GM18951 (cell line): Measurements from ENCODE around the gene DNAI2.
"Not testable (repeated sequence)": the region's sequence is repeated elsewhere in the genome, so short reads cannot be mapped to it uniquely, and the experiment has no call there.

Source experiments
- POLR2A ChIP-seq: IDR thresholded peaks from 4 replicates; pipeline ENCODE4 v1.6.1; 2011; ENCODE audit warnings: mild to moderate bottlenecking; ENCODE audit not compliant: insufficient read length, insufficient read depth; ENCODE audit errors: extremely low read depth
- in situ Hi-C: fragments of 300-500 bp; cut with MboI; formaldehyde crosslinking; loops from one replicate; pipeline ENCODE4 v1.12.0; 2022; ENCODE audit warnings: low sequenced_read_pairs, mixed read lengths, inconsistent platforms; ENCODE audit not compliant: unreplicated experiment

The DNAI2 gene

DNA sequence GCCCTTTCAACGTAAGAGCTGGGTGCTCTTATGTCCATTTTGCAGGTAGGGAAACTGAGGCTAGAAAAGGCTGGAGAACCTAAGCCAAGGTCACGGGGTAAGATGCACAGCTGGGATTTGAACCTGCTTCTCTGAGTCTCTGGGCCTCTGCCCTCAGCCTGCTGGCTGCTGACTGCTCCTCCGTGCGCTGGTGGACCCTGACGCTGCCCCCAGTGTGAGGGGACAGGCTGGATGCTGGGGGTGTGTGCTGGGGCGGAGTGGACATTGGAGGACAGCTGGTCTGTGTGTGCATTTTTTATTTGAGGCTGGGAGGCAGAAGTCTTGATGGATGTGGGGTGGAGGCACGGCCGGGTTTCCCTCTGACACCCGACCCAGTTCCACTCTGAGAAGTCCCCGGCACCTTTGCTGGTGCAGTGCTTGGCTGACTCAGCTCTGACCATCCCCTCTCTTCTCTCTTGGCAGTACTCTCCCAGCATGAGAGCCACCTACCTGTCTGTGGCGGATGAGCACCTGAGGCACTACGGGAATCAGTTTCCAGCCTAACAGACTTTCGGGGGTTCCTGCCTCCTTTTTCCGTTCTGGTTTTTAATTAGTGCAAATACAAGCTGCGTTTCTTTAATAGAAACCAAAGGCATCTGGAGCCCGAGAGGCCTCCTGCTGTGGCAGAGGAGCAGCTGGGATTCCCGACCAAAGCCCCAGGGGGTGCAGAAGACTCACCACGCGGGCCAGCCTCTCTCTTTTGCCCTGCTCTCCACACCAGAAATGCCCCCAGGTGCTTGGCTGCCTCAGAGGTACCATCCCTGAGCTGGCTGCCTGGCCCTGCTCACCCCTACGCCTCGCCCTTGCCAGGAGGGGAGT is 14.1 kb upstream of the DNAI2 start:
- in situ Hi-C loops, result no loop called here
- no peak for TF ChIP-seq POLR2A

DNA sequence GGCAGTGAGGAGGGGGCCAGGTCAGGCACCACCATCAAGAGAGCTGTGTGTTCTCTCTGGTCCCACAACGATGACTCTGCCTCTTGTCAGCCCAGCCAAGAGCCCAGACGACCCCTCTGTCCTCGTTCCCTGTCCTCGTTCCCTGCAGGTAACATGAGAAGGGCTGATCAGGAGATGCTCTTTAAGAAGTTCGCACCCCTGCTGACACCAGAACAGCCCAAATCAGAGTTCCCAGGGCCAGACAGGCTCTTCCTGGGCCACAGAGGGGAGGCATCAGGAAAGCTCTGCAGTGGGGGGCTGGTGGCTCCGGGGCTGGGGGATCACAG is 13.5 kb upstream of the DNAI2 start:
- no peak for TF ChIP-seq POLR2A
- in situ Hi-C loops, result no loop called here

DNA sequence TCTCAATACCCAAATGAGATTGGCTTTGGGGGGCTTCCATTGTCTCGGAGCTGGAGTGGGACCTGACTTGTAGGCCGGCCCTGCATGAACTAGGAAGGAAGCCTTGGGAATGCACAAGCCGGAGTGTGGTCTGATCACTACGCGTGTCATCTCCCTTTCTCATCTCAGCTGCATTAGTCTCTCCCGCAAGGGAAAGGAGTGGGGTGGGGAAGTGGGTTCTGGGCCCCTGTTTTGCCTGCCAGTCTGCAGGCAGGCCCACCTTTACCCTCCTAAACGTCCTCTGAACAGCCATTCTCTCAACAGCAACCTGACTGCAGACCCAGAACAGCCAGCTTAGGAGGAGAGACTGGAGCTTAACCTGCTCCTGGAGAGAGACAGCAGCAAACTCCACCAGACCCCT is 11.4 kb upstream of the DNAI2 start:
- TF ChIP-seq POLR2A, result no peak
- in situ Hi-C loops, result no loop called here

DNA sequence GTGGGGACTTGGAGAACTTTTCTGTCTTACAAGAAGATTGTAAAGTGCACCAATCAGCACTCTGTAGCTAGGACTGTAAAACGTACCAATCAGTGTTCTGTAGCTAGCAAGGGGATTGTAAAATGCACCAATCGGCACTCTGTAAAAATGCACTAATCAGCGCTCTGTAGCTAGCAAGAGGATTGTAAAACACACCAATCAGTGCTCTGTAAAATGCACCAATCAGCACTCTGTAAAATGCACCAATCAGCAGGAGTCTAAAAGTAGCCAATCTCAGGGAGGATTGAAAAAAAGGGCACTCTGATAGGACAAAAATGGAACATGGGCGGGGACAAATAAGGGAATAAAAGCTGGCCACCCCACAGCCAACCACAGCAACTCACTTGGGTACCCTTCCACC is 7.0 kb upstream of the DNAI2 start:
- in situ Hi-C loops, result not testable (repeated sequence)

DNA sequence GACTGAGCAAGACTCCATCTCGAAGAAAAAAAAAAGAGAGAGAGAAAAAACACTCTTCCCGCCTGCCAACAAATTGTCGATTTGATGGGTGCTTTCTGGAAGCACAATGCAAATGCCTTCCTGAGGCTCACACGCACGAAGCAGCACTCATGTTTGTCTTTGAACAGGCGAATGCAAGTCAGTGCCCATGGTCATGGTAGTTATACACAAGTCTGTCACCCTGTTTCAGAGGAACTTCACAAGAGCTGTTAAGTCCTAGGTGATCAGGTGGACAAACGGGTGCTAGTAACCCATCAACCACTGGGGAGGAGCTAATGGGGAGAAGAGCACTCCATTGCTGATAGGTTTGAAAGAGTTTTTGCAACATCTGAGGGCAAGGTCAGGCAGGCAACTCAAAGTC is 6.5 kb upstream of the DNAI2 start:
- no peak for TF ChIP-seq POLR2A
- in situ Hi-C loops, result no loop called here

DNA sequence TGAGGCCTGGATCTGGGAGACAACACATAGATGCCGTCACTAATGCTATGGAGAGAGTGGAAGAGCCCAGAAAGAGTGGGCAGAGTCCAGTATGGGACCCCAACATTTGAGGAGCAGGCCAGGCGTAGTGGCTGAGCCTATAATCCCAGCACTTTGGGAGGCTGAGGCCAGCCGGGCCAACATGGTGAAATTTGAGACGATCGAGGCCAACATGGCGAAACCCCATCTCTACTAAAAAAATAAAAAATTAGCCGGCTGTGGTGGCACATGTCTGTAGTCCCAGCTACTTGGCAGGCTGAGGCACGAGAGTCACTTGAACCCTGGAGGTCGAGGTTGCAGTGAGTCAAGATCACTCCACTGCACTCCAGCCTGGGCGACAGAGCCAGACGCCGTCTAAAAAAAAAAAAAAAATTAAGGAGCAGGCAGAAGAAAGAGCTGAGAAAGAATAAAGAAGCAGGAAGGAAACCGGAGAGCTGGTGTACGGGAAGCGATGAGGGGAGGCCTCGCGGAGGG is 6.0 kb upstream of the DNAI2 start:
- no peak for TF ChIP-seq POLR2A
- in situ Hi-C loops, result no loop called here

DNA sequence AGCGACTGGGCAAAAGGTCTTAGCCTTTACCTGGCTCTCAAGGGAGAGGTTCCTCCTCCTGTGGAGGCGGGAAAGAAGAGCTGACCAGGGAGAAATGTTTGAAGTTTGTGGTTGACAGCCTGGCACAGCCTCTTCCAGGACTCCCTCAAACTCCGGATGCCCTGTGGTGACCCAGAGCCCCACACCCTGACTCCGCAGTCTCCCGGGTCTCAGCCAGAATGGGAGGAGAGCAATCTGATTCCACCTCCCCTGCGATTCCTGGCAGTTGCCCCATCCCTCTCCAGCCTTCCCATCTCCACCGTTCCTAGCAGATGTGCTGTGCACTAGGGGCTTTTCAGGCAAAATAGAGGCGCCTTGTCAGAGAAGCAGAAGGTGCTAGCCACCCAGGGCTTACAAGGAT is 5.5 kb upstream of the DNAI2 start:
- TF ChIP-seq POLR2A, result no peak

DNA sequence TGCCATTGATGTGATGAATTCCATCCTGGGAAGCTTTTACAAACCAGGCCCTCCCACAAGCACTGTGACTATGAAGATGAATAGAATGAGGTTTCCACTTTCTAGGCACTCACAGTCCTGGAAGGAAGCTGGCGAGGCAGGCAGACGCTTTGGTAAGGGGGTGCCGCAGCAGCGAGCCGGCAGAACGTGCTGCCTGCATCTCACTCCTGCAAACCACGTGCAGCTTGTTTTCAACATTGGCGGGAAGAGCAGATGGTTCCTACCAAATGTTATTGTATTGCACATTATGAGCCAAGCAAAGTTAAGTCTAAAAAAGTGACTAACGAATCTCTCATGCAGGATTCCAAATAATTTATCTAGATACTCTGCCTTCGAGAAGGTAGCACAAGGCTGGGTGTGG is 3.7 kb upstream of the DNAI2 start:
- in situ Hi-C loops, result no loop called here

More for the DNA sequence above, 5.5 kb upstream of the DNAI2 start:
- in situ Hi-C loops, result no loop called here

DNA sequence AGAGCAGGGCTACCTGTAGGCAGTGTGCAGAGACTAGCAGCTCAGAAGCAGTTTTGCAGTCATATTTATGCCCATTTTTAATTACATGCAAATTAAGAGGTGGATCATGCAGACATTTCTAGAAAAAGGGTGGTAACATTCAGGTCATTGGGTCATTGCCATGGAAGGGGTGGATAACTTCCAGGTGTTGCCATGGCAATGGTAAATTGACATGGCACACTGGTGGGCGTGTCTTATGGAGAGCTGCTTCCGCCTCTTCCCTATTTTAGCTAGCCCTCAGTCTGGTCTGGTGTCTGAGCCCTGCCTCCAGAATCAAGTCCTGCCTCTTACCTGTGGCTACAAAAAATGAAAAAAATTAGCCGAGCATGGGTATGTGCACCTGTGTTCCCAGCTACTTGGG is 2.8 kb upstream of the DNAI2 start:
- in situ Hi-C loops, result no loop called here
- no peak for TF ChIP-seq POLR2A

More for the DNA sequence above, 3.7 kb upstream of the DNAI2 start:
- no peak for TF ChIP-seq POLR2A

DNA sequence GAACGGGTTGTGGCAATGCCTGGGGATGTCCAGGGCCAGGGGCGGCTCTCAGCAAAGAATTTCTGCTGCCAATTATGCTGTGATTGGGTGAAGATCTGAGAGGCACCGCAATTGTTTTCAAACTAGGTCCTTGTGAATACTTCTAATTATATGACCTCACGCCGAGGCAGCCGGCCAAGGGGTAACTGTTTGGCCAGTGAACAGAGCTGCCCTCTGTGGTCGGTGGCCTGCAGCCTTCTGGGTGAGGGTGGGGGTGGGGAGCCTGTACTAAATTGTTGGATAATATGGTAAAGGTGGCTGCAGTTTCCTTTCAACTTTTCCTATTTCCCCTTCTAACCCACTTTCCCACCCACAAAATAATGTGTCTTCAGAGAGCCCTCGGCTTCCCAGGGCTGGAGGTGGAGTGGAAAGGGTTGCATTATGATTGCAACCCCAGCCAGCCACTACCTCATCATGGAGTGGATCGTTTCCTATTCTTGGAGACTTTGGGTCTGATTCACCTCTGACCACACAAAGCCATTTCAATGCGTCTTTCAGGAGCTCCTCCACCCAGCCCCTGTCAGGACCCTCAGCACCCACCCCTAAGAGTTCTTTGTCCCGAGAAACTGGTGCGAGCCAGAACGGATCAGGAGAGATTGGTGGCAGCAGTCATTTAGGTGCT is 2.0 kb upstream of the DNAI2 start:
- in situ Hi-C loops, result no loop called here
- TF ChIP-seq POLR2A, result no peak

DNA sequence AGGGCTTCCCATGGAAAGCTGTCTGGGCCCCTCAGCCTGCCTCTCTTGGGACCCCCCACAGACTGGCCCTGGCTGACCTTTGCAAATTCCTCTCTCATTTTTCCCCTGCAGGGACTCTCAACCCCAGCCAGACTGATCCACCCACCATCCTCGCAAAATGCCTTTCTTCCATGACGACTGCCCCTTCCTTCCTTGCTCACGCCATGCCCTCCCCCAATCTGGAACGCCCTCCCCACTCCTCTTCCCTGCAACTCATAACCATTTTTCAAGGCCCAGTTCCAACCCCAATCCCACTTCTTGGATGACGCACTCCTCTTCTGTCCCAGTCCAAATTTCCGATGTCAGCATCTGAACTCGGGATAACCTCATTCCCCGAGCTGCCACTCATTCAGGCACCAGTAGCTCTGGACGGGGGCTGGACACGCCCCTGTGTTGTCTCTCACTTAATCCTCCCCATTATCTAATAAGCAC is 1.3 kb upstream of the DNAI2 start:
- in situ Hi-C loops, result no loop called here

DNA sequence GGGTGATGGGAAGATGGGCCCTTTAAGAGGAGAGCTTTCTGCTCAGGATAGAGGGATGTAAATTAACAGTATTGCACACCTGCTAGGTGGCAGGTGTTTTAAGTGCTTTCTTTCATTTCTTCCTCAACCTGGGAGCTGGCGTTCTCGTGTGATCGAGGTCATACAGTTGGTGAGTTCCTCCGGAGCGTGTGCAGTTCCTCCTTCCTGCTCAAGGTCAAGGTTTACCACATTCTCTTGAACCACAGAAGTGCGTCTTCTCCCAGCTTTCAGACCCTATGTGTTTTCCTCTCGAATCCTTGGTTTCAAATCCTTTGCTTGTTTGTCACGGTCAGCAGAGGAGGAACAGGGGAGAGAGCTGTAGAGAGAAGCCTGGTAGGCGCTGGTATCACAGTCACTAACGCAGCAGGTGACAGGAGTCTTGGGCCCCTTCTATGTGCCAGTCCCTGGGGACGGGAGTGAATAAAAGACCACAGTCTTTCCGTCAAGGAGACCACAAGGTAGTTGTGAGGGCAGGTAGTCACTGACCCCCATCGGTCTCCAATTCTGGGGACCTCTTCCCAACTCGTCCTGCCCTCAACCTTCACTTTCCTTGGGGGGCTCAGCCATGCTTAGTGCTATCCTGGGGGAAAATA is 791 bp downstream of the DNAI2 start:
- no peak for TF ChIP-seq POLR2A
- in situ Hi-C loops, result no loop called here

More for the DNA sequence above, 1.3 kb upstream of the DNAI2 start:
- TF ChIP-seq POLR2A, result no peak

DNA sequence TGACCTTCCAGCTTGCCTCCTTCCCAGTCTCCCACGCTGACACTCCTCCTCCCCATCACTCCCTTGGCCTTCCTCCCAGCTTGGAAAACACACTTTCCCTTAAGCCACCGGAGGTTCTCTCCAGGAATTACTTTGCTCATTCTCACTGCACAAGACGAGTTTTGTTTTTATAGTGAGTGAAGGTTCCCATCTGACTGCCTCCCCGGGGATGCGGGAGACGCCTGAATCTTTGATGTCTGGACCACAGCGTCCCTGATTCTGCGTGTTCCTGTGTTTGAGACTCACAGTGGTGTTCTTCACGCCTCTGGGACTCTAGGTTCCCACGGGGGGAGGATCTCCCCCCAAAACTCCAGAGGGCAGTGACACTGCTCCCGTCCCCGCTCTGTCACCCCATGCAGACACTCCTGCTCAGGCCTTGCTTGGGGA is 2.0 kb downstream of the DNAI2 start:
- no peak for TF ChIP-seq POLR2A
- in situ Hi-C loops, result no loop called here
